ENCODE data around the gene BCL3.
A peak's percentile ranks its signal among the peaks of the same experiment; 100 is the strongest.

The BCL3 gene

GRCh38 chr19:44807652-44808462, 59.3 kb downstream of the BCL3 start:
- TF ChIP-seq CTCF (IDR thresholded peaks at IDR 0.05; ENCODE audit: low read depth, low read length) = peak; percentile 62
- H3K4me3 ChIP-seq (ENCODE audit: low read depth, low read length) = no peak overlapping the region

GRCh38 chr19:44808463-44809371, 60.2 kb downstream of the BCL3 start, which contains the start of gene BCAM:
BCAM (plus strand) TSS chr19:44809103; CDS start chr19:44809125, 22 bp downstream.
- TF ChIP-seq CTCF (IDR thresholded peaks at IDR 0.05; ENCODE audit: low read depth, low read length) = no peak
- H3K4me3 ChIP-seq (ENCODE audit: low read depth, low read length) = peak within 1 kb of the TSS; percentile 63

Measured in WI38 (cell line).